Mesothelial cell of epicardium (in vitro differentiated cells): ENCODE data around the gene IL15RA. TPM values are rescaled to one million over a fixed set of nuclear protein-coding genes. Genes with fewer than 3 reads are reported as not detected.
A peak's percentile ranks its signal among the peaks of the same experiment; 100 is the strongest.
"Not testable (repeated sequence)": the region's sequence is repeated elsewhere in the genome, so short reads cannot be mapped to it uniquely, and the experiment has no call there.

Experiments used
- DNase-seq, 2 experiments: peaks; one replicate each; pipeline ENCODE4 v3.0.0; 2021; ENCODE audit warnings: low spot score in 2 of 2; ENCODE audit not compliant: unreplicated experiment in 2 of 2
- H3K27ac Mint-ChIP-seq: 2 replicates; pipeline ENCODE4 v1.8.0; 2021; ENCODE audit warnings: mixed read lengths
- H3K27me3 Mint-ChIP-seq: 2 replicates; pipeline ENCODE4 v1.8.0; 2021; ENCODE audit warnings: low read depth, mixed read lengths
- H3K36me3 Mint-ChIP-seq: 2 replicates; pipeline ENCODE4 v1.8.0; 2021; ENCODE audit warnings: mixed read lengths
- H3K4me1 Mint-ChIP-seq: 2 replicates; pipeline ENCODE4 v1.8.0; 2021; ENCODE audit warnings: mixed read lengths
- H3K4me3 Mint-ChIP-seq: 2 replicates; pipeline ENCODE4 v1.8.0; 2021; ENCODE audit warnings: mild to moderate bottlenecking, moderate library complexity, mixed read lengths
- H3K9me3 Mint-ChIP-seq: 2 replicates; pipeline ENCODE4 v1.8.0; 2021; ENCODE audit warnings: mixed read lengths
- CTCF ChIP-seq: fragments of 200-600 bp; sonication (generic); IDR thresholded peaks from one replicate; pipeline ENCODE4 v1.5.0; 2021; ENCODE audit warnings: antibody characterized with exemption; ENCODE audit not compliant: unreplicated experiment
- total RNA-seq: library from RNA; stranded (reverse); gene quantifications from 3 replicates; pipeline ENCODE4 v1.2.1, GENCODE V29; 2021

The IL15RA gene
- total RNA-seq, 1 donor from 2014 or later = not detected

- H3K27me3 Mint-ChIP-seq = peaks cover 20% of the 10 kb centered on the region
- H3K4me3 Mint-ChIP-seq = no peak overlapping the region
- H3K4me1 Mint-ChIP-seq = no peaks in the 10 kb centered on the region
- no peak overlapping the region for H3K27ac Mint-ChIP-seq
- H3K9me3 Mint-ChIP-seq = no peaks in the 10 kb centered on the region
- TF ChIP-seq CTCF = no peak
- H3K36me3 Mint-ChIP-seq = no peaks in the 10 kb centered on the region
- peak in 1 of 2 experiments; percentile 2 for DNase-seq
Measured at GRCh38 chr10:5968037-5968680, 9.2 kb downstream of the IL15RA start.

- Mint-ChIP-seq H3K27me3 (peaks cover 4% of the 10 kb centered on the region), H3K9me3 (no peaks in the 10 kb centered on the region), H3K4me3 (no peak overlapping the region), H3K36me3 (no peaks in the 10 kb centered on the region), H3K4me1 (peaks cover 3% of the 10 kb centered on the region), H3K27ac (no peak overlapping the region)
- DNase-seq = no peak
- no peak for TF ChIP-seq CTCF
Measured at GRCh38 chr10:5965266-5965665, 12.1 kb downstream of the IL15RA start.

- peaks cover 4% of the 10 kb centered on the region for H3K4me1 Mint-ChIP-seq
- DNase-seq = no peak
- no peak overlapping the region for H3K27ac Mint-ChIP-seq
- no peaks in the 10 kb centered on the region for H3K9me3 Mint-ChIP-seq
- no peak overlapping the region for H3K4me3 Mint-ChIP-seq
- H3K27me3 Mint-ChIP-seq = peaks cover 4% of the 10 kb centered on the region
- no peaks in the 10 kb centered on the region for H3K36me3 Mint-ChIP-seq
- no peak for TF ChIP-seq CTCF
Measured at GRCh38 chr10:5964736-5965135, 12.6 kb downstream of the IL15RA start.

- Mint-ChIP-seq H3K27ac (no peak overlapping the region), H3K36me3 (no peaks in the 10 kb centered on the region), H3K4me3 (no peak overlapping the region), H3K27me3 (peaks cover 4% of the 10 kb centered on the region), H3K4me1 (peaks cover 7% of the 10 kb centered on the region), H3K9me3 (no peaks in the 10 kb centered on the region)
- no peak for TF ChIP-seq CTCF
- no peak for DNase-seq
Measured at GRCh38 chr10:5963591-5963990, 13.8 kb downstream of the IL15RA start.

GRCh38 chr10:5963071-5963470 lies 14.3 kb downstream of the IL15RA start:
- Mint-ChIP-seq H3K36me3 (no peaks in the 10 kb centered on the region), H3K27me3 (peaks cover 4% of the 10 kb centered on the region), H3K9me3 (no peaks in the 10 kb centered on the region), H3K4me1 (peaks cover 9% of the 10 kb centered on the region), H3K4me3 (no peak overlapping the region), H3K27ac (no peak overlapping the region)
- TF ChIP-seq CTCF = no peak
- no peak for DNase-seq

GRCh38 chr10:5962358-5962940 lies 14.9 kb downstream of the IL15RA start:
- H3K4me3 Mint-ChIP-seq, H3K27ac Mint-ChIP-seq, DNase-seq, H3K36me3 Mint-ChIP-seq, H3K9me3 Mint-ChIP-seq, H3K4me1 Mint-ChIP-seq, H3K27me3 Mint-ChIP-seq: not testable (repeated sequence)
